ENCODE results near the gene ANKRD11.
"Not testable (repeated sequence)": the region's sequence is repeated elsewhere in the genome, so short reads cannot be mapped to it uniquely, and the experiment has no call there.

ANKRD11 gene

GRCh38 chr16:89248196-89248982, 242.0 kb downstream of the ANKRD11 start:
- DNase-seq = no peak

GRCh38 chr16:89247734-89248075, 242.7 kb downstream of the ANKRD11 start:
- not testable (repeated sequence) for DNase-seq

GRCh38 chr16:89246903-89247733, 243.2 kb downstream of the ANKRD11 start:
- DNase-seq = peak; percentile 23 to 37

GRCh38 chr16:89246383-89246902, 243.9 kb downstream of the ANKRD11 start:
- no peak for DNase-seq

DNA sequence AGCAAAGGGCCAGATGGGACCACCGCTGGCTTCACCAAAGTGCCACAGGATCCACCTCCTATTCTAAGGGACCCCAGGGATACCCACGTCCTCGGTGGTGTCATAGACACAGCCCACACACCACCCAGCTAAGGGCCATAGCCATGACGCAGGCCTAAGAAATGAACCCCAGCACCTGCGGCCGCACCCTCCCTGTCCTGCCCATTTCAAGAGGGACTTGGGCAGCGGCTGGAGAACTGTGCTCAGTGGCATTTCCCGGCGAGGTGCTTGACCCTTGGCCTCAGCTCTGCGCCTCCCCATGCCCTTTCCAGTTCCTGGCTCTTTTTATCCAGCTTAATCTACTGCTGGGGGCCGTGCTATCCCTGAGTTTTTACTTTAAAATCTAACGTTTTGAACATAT, 245.6 kb downstream of the ANKRD11 start:
- DNase-seq = no peak

DNA sequence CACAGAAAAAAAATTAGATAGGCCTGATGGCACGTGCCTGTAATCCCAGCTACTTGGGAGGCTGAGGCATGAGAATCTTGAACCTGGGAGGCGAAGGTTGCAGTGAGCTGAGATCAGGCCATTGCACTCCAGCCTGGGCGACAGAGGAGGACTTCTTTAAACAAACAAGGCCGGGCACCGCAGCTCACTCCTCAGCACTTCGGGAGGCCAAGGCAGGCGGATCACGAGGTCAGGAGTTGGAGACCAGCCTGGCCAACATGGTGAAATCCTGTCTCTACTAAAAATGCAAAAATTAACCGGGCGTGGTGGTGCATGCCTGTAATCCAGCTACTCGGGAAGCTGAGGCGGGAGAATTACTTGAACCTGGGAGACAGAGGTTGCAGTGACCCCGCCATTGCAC, 246.1 kb downstream of the ANKRD11 start:
- DNase-seq = not testable (repeated sequence)

DNA sequence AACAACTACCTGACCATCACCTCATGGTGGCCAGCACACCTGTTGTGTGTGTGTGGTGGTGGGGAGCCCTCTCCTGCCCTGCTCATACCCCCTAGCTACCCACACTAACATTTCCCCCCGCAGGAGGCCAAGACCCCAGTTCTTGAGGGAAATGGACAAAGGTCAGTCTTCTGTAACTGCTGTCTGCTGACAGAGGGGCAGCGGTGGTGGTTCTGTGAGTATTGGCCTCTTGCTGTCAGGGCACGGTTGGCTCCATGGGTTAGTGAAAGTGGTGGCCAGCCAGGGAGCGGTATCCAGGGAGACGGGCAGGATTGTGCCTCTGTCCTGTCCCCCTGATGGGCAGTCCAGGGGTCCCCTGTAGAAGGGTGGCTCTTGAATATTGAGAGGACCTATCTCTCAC, 246.7 kb downstream of the ANKRD11 start:
- DNase-seq = no peak

- DNase-seq = no peak
Measured at GRCh38 chr16:89242795-89243200, 247.6 kb downstream of the ANKRD11 start.

GRCh38 chr16:89241187-89242007, 249.0 kb downstream of the ANKRD11 start:
- peak in 1 of 2 experiments; percentile 7 for DNase-seq

GRCh38 chr16:89237733-89238132, 252.6 kb downstream of the ANKRD11 start:
- DNase-seq = no peak

- no peak for DNase-seq
Measured at GRCh38 chr16:89233678-89234490, 256.5 kb downstream of the ANKRD11 start.

DNA sequence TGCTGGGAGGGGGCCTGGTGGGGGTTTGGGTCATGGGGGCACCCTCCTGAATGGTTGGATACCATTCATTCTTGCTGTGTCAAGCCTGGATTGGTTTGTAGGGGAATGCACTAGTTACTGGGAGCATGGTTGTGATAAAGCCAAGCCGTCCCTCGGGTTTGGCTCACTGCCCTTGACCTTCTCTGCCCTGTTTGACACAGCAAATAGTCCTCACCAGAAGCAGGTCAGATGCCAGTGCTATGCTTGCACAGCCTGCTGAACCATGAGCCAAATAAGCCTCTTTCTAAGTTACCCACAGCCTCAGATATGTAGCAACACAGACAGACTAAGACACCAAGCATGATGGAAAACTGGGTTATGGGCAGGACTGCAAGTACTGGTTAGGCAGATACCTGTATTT, 258.3 kb downstream of the ANKRD11 start:
- no peak for DNase-seq

DNA sequence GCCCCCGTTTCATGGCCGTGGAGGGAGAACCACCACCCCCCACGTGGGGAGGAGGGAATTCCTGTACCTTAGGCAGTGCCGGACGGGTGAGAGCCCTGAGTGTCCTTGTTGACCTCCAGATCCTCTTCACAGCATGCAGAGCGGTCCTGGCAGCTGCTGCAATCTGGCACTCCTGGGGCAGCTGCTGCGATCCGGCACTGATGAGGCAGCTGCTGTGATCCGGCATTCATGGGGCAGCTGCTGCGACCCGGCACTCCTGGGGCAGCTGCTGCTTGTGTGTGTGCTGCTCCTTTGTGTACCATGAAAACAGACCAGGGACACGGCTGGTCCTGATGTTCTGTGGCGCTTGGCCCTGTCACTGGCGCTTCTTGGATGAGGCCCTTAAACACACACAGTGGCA, 260.1 kb downstream of the ANKRD11 start:
- no peak for DNase-seq

DNA sequence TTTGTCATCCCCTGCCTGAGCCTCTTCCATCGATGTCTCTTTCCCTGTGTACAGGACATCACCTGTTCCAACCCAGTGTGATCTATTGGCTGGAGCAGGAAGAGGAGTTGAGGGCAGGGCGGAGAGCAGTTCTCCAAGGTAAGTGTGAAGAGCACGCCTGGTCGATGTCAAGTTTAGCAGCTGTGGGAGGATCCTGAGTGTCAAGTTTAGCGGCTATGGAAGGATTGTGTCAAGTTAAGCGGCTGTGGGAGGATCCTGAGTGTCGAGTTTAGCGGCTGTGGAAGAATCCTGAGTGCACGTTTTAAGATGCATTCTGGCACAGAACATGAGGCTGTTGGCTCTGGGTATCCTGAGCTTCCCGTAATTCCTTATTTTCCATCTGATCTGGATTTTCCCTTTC, 265.7 kb downstream of the ANKRD11 start:
- DNase-seq = no peak

- no peak for DNase-seq
Measured at GRCh38 chr16:89222931-89223330, 267.4 kb downstream of the ANKRD11 start.

DNA sequence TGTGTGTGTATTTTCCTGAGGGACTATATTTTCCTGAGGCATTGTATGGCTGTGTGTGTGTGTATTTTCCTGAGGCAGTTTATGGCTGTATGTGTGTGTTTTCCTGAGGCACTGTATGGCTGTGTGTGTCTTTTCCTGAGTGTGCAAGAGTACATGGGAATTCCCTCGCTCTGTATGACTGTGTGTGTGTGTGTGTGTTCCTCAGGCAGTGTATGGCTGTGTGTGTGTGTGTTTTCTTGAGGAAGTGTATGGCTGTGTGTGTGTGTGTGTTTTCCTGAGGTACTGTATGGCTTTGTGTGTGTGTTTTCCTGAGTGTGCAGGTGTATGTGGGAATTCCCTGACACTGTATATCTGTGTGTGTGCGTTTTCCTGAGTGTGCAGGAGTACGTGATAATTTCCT, 268.8 kb downstream of the ANKRD11 start:
- DNase-seq = no peak

- DNase-seq = no peak
Measured at GRCh38 chr16:89219365-89219764, 271.0 kb downstream of the ANKRD11 start.

Data from NCI-H187 (cell line).